ENCODE data around the gene LRFN3. TPM values are rescaled to one million over a fixed set of nuclear protein-coding genes. Genes with fewer than 3 reads are reported as not detected.

The LRFN3 gene
- total and polyA plus RNA-seq, 2 donors (not counting 1 experiment from before 2014, with no cell fraction given): 0.79 to 1.6 TPM

GRCh38 chr19:35895911-35896642 lies 40.1 kb upstream of the LRFN3 start:
- TF ChIP-seq EZH2 (IDR thresholded peaks at IDR 0.05; ENCODE audit: borderline replicate concordance, insufficient read depth, low read depth, low read length, poor library complexity, severe bottlenecking): no peak
- no peak for TF ChIP-seq CTCF (IDR thresholded peaks at IDR 0.05)
- Mint-ChIP-seq H3K27me3 (no peaks in the 10 kb centered on the region), H3K4me3 (peak overlapping the region; percentile 12), H3K9me3 (ENCODE audit: insufficient read depth) (no peaks in the 10 kb centered on the region), H3K27ac (no peak overlapping the region), H3K4me1 (peaks cover 38% of the 10 kb centered on the region)
- H3K4me3 ChIP-seq (ENCODE audit: control extremely low read depth in 1 of 5, extremely low read depth in 1 of 5, insufficient read depth in 1 of 5, low read depth in 2 of 5, low read length in 4 of 5): no peak overlapping the region
- no peaks in the 10 kb centered on the region for H3K27me3 ChIP-seq (replicated peaks in 1 of 4; ENCODE audit: control extremely low read depth in 1 of 4, control insufficient read depth in 3 of 4, insufficient read depth in 4 of 4, low read length in 3 of 4)
- H2AFZ ChIP-seq (ENCODE audit: insufficient read depth, low read depth, low read length, poor library complexity, severe bottlenecking): no peak overlapping the region
- H3K27ac ChIP-seq (ENCODE audit: low read length in 2 of 2): peak overlapping the region in 1 of 2 donors; percentile 100
- H3K36me3 ChIP-seq (replicated peaks in 1 of 2; ENCODE audit: control extremely low read depth in 1 of 2, control insufficient read depth in 1 of 2, extremely low read depth in 1 of 2, insufficient read depth in 2 of 2, low read length in 1 of 2): peaks cover 16 to 72% of the 10 kb centered on the region in 2 experiments
- peaks cover 0 to 3% (median 0%) of the 10 kb centered on the region in 3 donors for H3K9me3 ChIP-seq (ENCODE audit: control extremely low read depth in 1 of 3, control insufficient read depth in 2 of 3, insufficient read depth in 1 of 3, low read length in 2 of 3)
- ChIA-PET CTCF (interaction anchor here (3.6 kb wide), 1 partner anchor 14 kb away, joined by 11 read pairs; no protein-coding TSS in a partner anchor), POLR2A (no interaction called here)
- H3K79me2 ChIP-seq (ENCODE audit: control insufficient read depth, insufficient read depth, low read length): peaks cover 45% of the 10 kb centered on the region
- 96% methylated on average over 18 of the region's 21 CpGs for WGBS (ENCODE audit: insufficient coverage)
- intact Hi-C loops (cut with micrococcal nuclease): no loop called here
- no peak overlapping the region for H3K4me2 ChIP-seq (replicated peaks; ENCODE audit: low read depth, low read length, poor library complexity, severe bottlenecking)
- no peak overlapping the region for H3K9ac ChIP-seq (ENCODE audit: low read length)
- H3K4me1 ChIP-seq (ENCODE audit: control insufficient read depth in 2 of 2, insufficient read depth in 2 of 2, low read length in 2 of 2): peaks cover 20 to 33% of the 10 kb centered on the region in 2 donors
- H4K20me1 ChIP-seq (ENCODE audit: control insufficient read depth, insufficient read depth, low read length, poor library complexity, severe bottlenecking): peaks cover 78% of the 10 kb centered on the region
- ATAC-seq (ENCODE audit: low read depth): no peak
- peak; percentile 46 for DNase-seq

- H3K36me3 ChIP-seq (replicated peaks in 1 of 2; ENCODE audit: control extremely low read depth in 1 of 2, control insufficient read depth in 1 of 2, extremely low read depth in 1 of 2, insufficient read depth in 2 of 2, low read length in 1 of 2): peaks cover 15 to 67% of the 10 kb centered on the region in 2 experiments
- peak overlapping the region in 1 of 2 donors; percentile 100 for H3K27ac ChIP-seq (ENCODE audit: low read length in 2 of 2)
- CTCF ChIA-PET: interaction anchor here (3.6 kb wide), 1 partner anchor 14 kb away, joined by 11 read pairs; no protein-coding TSS in a partner anchor
- H3K4me1 Mint-ChIP-seq: peaks cover 41% of the 10 kb centered on the region
- peaks cover 72% of the 10 kb centered on the region for H4K20me1 ChIP-seq (ENCODE audit: control insufficient read depth, insufficient read depth, low read length, poor library complexity, severe bottlenecking)
- peaks cover 45% of the 10 kb centered on the region for H3K79me2 ChIP-seq (ENCODE audit: control insufficient read depth, insufficient read depth, low read length)
- no peak for DNase-seq
- peaks cover 26 to 38% of the 10 kb centered on the region in 2 donors for H3K4me1 ChIP-seq (ENCODE audit: control insufficient read depth in 2 of 2, insufficient read depth in 2 of 2, low read length in 2 of 2)
- no peak overlapping the region for H3K9ac ChIP-seq (ENCODE audit: low read length)
- H3K27me3 ChIP-seq (replicated peaks in 1 of 4; ENCODE audit: control extremely low read depth in 1 of 4, control insufficient read depth in 3 of 4, insufficient read depth in 4 of 4, low read length in 3 of 4): no peaks in the 10 kb centered on the region
- H3K27ac Mint-ChIP-seq: no peak overlapping the region
- H2AFZ ChIP-seq (ENCODE audit: insufficient read depth, low read depth, low read length, poor library complexity, severe bottlenecking): no peak overlapping the region
- H3K4me3 ChIP-seq (ENCODE audit: control extremely low read depth in 1 of 5, extremely low read depth in 1 of 5, insufficient read depth in 1 of 5, low read depth in 2 of 5, low read length in 4 of 5): no peak overlapping the region
- ATAC-seq (ENCODE audit: low read depth): no peak
- peak overlapping the region; percentile 16 for H3K4me3 Mint-ChIP-seq
- peak overlapping the region; percentile 2 for H3K4me2 ChIP-seq (replicated peaks; ENCODE audit: low read depth, low read length, poor library complexity, severe bottlenecking)
- peaks cover 0 to 3% (median 0%) of the 10 kb centered on the region in 3 donors for H3K9me3 ChIP-seq (ENCODE audit: control extremely low read depth in 1 of 3, control insufficient read depth in 2 of 3, insufficient read depth in 1 of 3, low read length in 2 of 3)
- no peak for TF ChIP-seq EZH2 (IDR thresholded peaks at IDR 0.05; ENCODE audit: borderline replicate concordance, insufficient read depth, low read depth, low read length, poor library complexity, severe bottlenecking)
- TF ChIP-seq CTCF (IDR thresholded peaks at IDR 0.05): no peak
- no peaks in the 10 kb centered on the region for H3K9me3 Mint-ChIP-seq (ENCODE audit: insufficient read depth)
- POLR2A ChIA-PET: no interaction called here
- intact Hi-C loops (cut with micrococcal nuclease): no loop called here
- WGBS (ENCODE audit: insufficient coverage): over 99% methylated on average over 13 of the region's 13 CpGs
- H3K27me3 Mint-ChIP-seq: no peaks in the 10 kb centered on the region
Measured at GRCh38 chr19:35896643-35897040, 39.5 kb upstream of the LRFN3 start.
